MG63 (cell line): ENCODE data around the gene MMP24OS. TPM values are rescaled to one million over a fixed set of nuclear protein-coding genes. Genes with fewer than 3 reads are reported as not detected.

Source experiments
- DNase-seq: peaks from one replicate; pipeline ENCODE4 v3.0.0-alpha.2; 2020
- H3K27me3 ChIP-seq: fragments of 250-450 bp; sonication (Bioruptor Pico); 2 replicates; pipeline ENCODE4 v1.5.1; 2020; ENCODE audit warnings: mild to moderate bottlenecking, moderate library complexity
- H3K36me3 ChIP-seq: fragments of 250-450 bp; sonication (Bioruptor Pico); 2 replicates; pipeline ENCODE4 v1.5.1; 2020; ENCODE audit warnings: mild to moderate bottlenecking, moderate library complexity
- H3K4me3 ChIP-seq: fragments of 250-450 bp; sonication (Bioruptor Pico); 2 replicates; pipeline ENCODE4 v1.5.1; 2020; ENCODE audit warnings: mild to moderate bottlenecking, moderate library complexity
- H3K9me3 ChIP-seq: fragments of 250-450 bp; sonication (Bioruptor Pico); 2 replicates; pipeline ENCODE4 v1.5.1; 2020; ENCODE audit warnings: mild to moderate bottlenecking, moderate library complexity
- total RNA-seq: library from RNA; depleted of rRNA; stranded (reverse); fragments of >200 nt; shearing (Covaris generic); gene quantifications from 2 replicates; pipeline ENCODE4 v1.2.3, GENCODE V29; 2014; ENCODE audit warnings: low replicate concordance

Gene MMP24OS
- total RNA-seq, 1 experiment from 2014 or later = 4.7 TPM

GRCh38 chr20:35285806-35286076, 7.8 kb upstream of the MMP24OS start:
- H3K4me3 ChIP-seq = peak overlapping the region; percentile 81; the same call in 1 of the 2 replicates
- H3K27me3 ChIP-seq = no peaks in the 10 kb centered on the region
- DNase-seq = no peak
- peaks cover 38% of the 10 kb centered on the region for H3K36me3 ChIP-seq
- no peaks in the 10 kb centered on the region for H3K9me3 ChIP-seq

- Histone ChIP-seq H3K9me3 (no peaks in the 10 kb centered on the region), H3K27me3 (no peaks in the 10 kb centered on the region), H3K4me3 (peak overlapping the region; percentile 81), H3K36me3 (peaks cover 43% of the 10 kb centered on the region)
- no peak for DNase-seq
Measured at GRCh38 chr20:35284992-35285805, 7.3 kb upstream of the MMP24OS start.

GRCh38 chr20:35284267-35284991, 6.5 kb upstream of the MMP24OS start, which contains the start of gene EIF6:
Gene EIF6 (minus strand): TSS chr20:35284772. CDS start chr20:35284487, 285 bp downstream.
- no peaks in the 10 kb centered on the region for H3K27me3 ChIP-seq
- DNase-seq = peak; percentile 95
- H3K9me3 ChIP-seq = no peaks in the 10 kb centered on the region
- H3K4me3 ChIP-seq = peak within 1 kb of the TSS; percentile 81
- H3K36me3 ChIP-seq = peaks cover 51% of the 10 kb centered on the region

- Histone ChIP-seq H3K9me3 (no peaks in the 10 kb centered on the region), H3K4me3 (peak overlapping the region; percentile 81), H3K36me3 (peaks cover 59% of the 10 kb centered on the region), H3K27me3 (no peaks in the 10 kb centered on the region)
- no peak for DNase-seq
Measured at GRCh38 chr20:35283441-35284266, 5.7 kb upstream of the MMP24OS start.

GRCh38 chr20:35281506-35282101, 3.7 kb upstream of the MMP24OS start:
- DNase-seq = no peak
- Histone ChIP-seq H3K9me3 (no peaks in the 10 kb centered on the region), H3K36me3 (peaks cover 77% of the 10 kb centered on the region), H3K27me3 (no peaks in the 10 kb centered on the region), H3K4me3 (no peak overlapping the region)

- DNase-seq = no peak
- peaks cover 85% of the 10 kb centered on the region for H3K36me3 ChIP-seq
Measured at GRCh38 chr20:35280523-35280922, 2.6 kb upstream of the MMP24OS start.

GRCh38 chr20:35279533-35280174, 1.7 kb upstream of the MMP24OS start:
- H3K27me3 ChIP-seq = no peaks in the 10 kb centered on the region
- H3K9me3 ChIP-seq = no peaks in the 10 kb centered on the region
- no peak for DNase-seq
- no peak overlapping the region for H3K4me3 ChIP-seq
- H3K36me3 ChIP-seq = peaks cover 90% of the 10 kb centered on the region

More at GRCh38 chr20:35280523-35280922, 2.6 kb upstream of the MMP24OS start:
- Histone ChIP-seq H3K9me3 (no peaks in the 10 kb centered on the region), H3K27me3 (no peaks in the 10 kb centered on the region), H3K4me3 (no peak overlapping the region)

- no peak for DNase-seq
- Histone ChIP-seq H3K9me3 (no peaks in the 10 kb centered on the region), H3K4me3 (no peak overlapping the region), H3K27me3 (no peaks in the 10 kb centered on the region), H3K36me3 (peaks cover 89% of the 10 kb centered on the region)
Measured at GRCh38 chr20:35279040-35279439, 1.1 kb upstream of the MMP24OS start.

GRCh38 chr20:35277127-35277526, 795 bp downstream of the MMP24OS start:
- DNase-seq = no peak
- peaks cover 75% of the 10 kb centered on the region for H3K36me3 ChIP-seq

GRCh38 chr20:35276408-35276807, 1.5 kb downstream of the MMP24OS start:
- no peak for DNase-seq
- H3K9me3 ChIP-seq = no peaks in the 10 kb centered on the region
- H3K36me3 ChIP-seq = peaks cover 73% of the 10 kb centered on the region
- H3K27me3 ChIP-seq = no peaks in the 10 kb centered on the region
- H3K4me3 ChIP-seq = peak overlapping the region; percentile 64; the same call in 1 of the 2 replicates

More at GRCh38 chr20:35277127-35277526, 795 bp downstream of the MMP24OS start:
- Histone ChIP-seq H3K9me3 (no peaks in the 10 kb centered on the region), H3K4me3 (peak overlapping the region; percentile 64), H3K27me3 (no peaks in the 10 kb centered on the region)

GRCh38 chr20:35275741-35276251, 2.1 kb downstream of the MMP24OS start:
- Histone ChIP-seq H3K36me3 (peaks cover 69% of the 10 kb centered on the region), H3K4me3 (no peak overlapping the region), H3K27me3 (no peaks in the 10 kb centered on the region), H3K9me3 (no peaks in the 10 kb centered on the region)
- DNase-seq = no peak

- peak; percentile 51 for DNase-seq
- no peak overlapping the region for H3K4me3 ChIP-seq
Measured at GRCh38 chr20:35274172-35275092, 3.5 kb downstream of the MMP24OS start.

GRCh38 chr20:35273449-35274171, 4.3 kb downstream of the MMP24OS start:
- Histone ChIP-seq H3K9me3 (no peaks in the 10 kb centered on the region), H3K27me3 (no peaks in the 10 kb centered on the region), H3K36me3 (peaks cover 51% of the 10 kb centered on the region), H3K4me3 (no peak overlapping the region)
- no peak for DNase-seq

More at GRCh38 chr20:35274172-35275092, 3.5 kb downstream of the MMP24OS start:
- Histone ChIP-seq H3K9me3 (no peaks in the 10 kb centered on the region), H3K27me3 (no peaks in the 10 kb centered on the region), H3K36me3 (peaks cover 59% of the 10 kb centered on the region)

GRCh38 chr20:35271904-35272303, 6.0 kb downstream of the MMP24OS start:
- Histone ChIP-seq H3K9me3 (no peaks in the 10 kb centered on the region), H3K4me3 (no peak overlapping the region), H3K27me3 (no peaks in the 10 kb centered on the region), H3K36me3 (peaks cover 36% of the 10 kb centered on the region)
- no peak for DNase-seq
